SH-SY5Y (cell line): ENCODE measurements around the gene KLHL40.

Experiments
- GATA2 ChIP-seq: IDR thresholded peaks from 2 replicates; pipeline ENCODE4 v1.6.1; 2011; ENCODE audit warnings: mild to moderate bottlenecking, low read depth, low read length
- GATA3 ChIP-seq: IDR thresholded peaks from 2 replicates; pipeline ENCODE4 v1.6.1; 2011; ENCODE audit warnings: low read depth, mild to moderate bottlenecking, low read length, moderate library complexity

- TF ChIP-seq GATA2: no peak
- TF ChIP-seq GATA3: no peak
Measured at GRCh38 chr3:42697289-42698051, 12.1 kb downstream of the KLHL40 start.
